AG09309 (cell line): ENCODE data around the gene PHYHD1.

Experiments used
- DNase-seq: peaks from one replicate; pipeline ENCODE4 v3.0.0-alpha.2; 2010; ENCODE audit warnings: low read depth
- H3K4me3 ChIP-seq: 2 replicates; pipeline ENCODE4 v1.5.1; 2011; ENCODE audit warnings: mild to moderate bottlenecking, low read depth, low read length, moderate library complexity; ENCODE audit not compliant: control insufficient read depth
- CTCF ChIP-seq: IDR thresholded peaks from 2 replicates; pipeline ENCODE4 v1.5.1; 2011; ENCODE audit warnings: mild to moderate bottlenecking, low read depth, low read length, inconsistent platforms; ENCODE audit not compliant: insufficient read depth, control insufficient read depth; ENCODE audit errors: missing control alignments

The PHYHD1 gene

GRCh38 chr9:128979111-128979510 is 58.3 kb downstream of the PHYHD1 start:
- no peak for TF ChIP-seq CTCF

GRCh38 chr9:128983536-128983935 is 62.8 kb downstream of the PHYHD1 start:
- TF ChIP-seq CTCF, result no peak
- no peak for DNase-seq
- H3K4me3 ChIP-seq, result no peak overlapping the region

More at GRCh38 chr9:128979111-128979510, 58.3 kb downstream of the PHYHD1 start:
- no peak for DNase-seq
- H3K4me3 ChIP-seq, result no peak overlapping the region

- no peak overlapping the region for H3K4me3 ChIP-seq
- DNase-seq, result no peak
- TF ChIP-seq CTCF, result no peak
Measured at GRCh38 chr9:128986671-128987070, 65.9 kb downstream of the PHYHD1 start.

GRCh38 chr9:128987805-128988204 is 67.0 kb downstream of the PHYHD1 start:
- peak; percentile 54 for DNase-seq
- no peak overlapping the region for H3K4me3 ChIP-seq

More at GRCh38 chr9:128987805-128988204, 67.0 kb downstream of the PHYHD1 start:
- TF ChIP-seq CTCF, result no peak
